ENCODE measurements around the gene GP1BA.

GRCh38 chr17:4965311-4965986 lies 33.4 kb downstream of the GP1BA start:
- TF ChIP-seq POLR2A (IDR thresholded peaks at IDR 0.05; ENCODE audit: low read depth, low read length), result no peak
- no peak for TF ChIP-seq CTCF (IDR thresholded peaks at IDR 0.05; ENCODE audit: extremely low read depth in 1 of 2, insufficient read depth in 1 of 2, low read depth in 1 of 2, low read length in 2 of 2)
